Endothelial cell of umbilical vein (primary cell): Measurements from ENCODE around the gene CA4. TPM values are rescaled to one million over a fixed set of nuclear protein-coding genes. Genes with fewer than 3 reads are reported as not detected.

ENCODE experiments used
- BruUV-seq: library from RNA; stranded (reverse); fragments of 400-500 nt; replicated peaks from 2 replicates; lab custom pipeline; 2021; lab: Mats Ljungman, UMichigan
- CTCF ChIA-PET: fragments of 300-600, 350-600 bp; sonication (Branson Sonifier 250); formaldehyde crosslinking; loops from one replicate; lab custom pipeline; 2021; ENCODE audit warnings: antibody characterized with exemption, inconsistent platforms; lab: Charles Lee
- POLR2A ChIA-PET: fragments of 300-600, 350-600 bp; sonication (Branson Sonifier 250); formaldehyde crosslinking; loops from one replicate; lab custom pipeline; 2021; ENCODE audit warnings: antibody characterized with exemption, inconsistent platforms; lab: Charles Lee
- DNase-seq: peaks from one replicate; pipeline ENCODE4 v3.0.0-alpha.2; 2011; ENCODE audit warnings: low read depth, low spot score
- FAIRE-seq: peaks from 2 replicates; lab custom pipeline; 2011; peaks lifted over from hg19 to GRCh38; lab: Jason Lieb, UNC
- H2AFZ ChIP-seq: 2 replicates; pipeline ENCODE4 v1.6.0; 2012; ENCODE audit warnings: low read depth, low read length, control low read depth, inconsistent platforms
- H3K27ac ChIP-seq: 2 replicates; pipeline ENCODE4 v1.5.1; 2011; ENCODE audit warnings: low read depth, mild to moderate bottlenecking, control low read depth, low read length, moderate library complexity; ENCODE audit not compliant: insufficient read depth
- H3K27me3 ChIP-seq, 2 experiments: 2 replicates each; pipeline versions ENCODE4 v1.6.0 to v1.6.1; 2011; ENCODE audit warnings: low read length in 2 of 2, mixed read lengths in 1 of 2; ENCODE audit not compliant: control insufficient read depth in 2 of 2, insufficient read depth in 2 of 2
- H3K36me3 ChIP-seq, 2 experiments: 2 replicates in 1 of 2; 3 replicates in 1 of 2; pipeline ENCODE4 v1.5.1; 2011; ENCODE audit warnings: low read length in 2 of 2, mild to moderate bottlenecking in 1 of 2, moderate library complexity in 1 of 2; ENCODE audit not compliant: control insufficient read depth in 2 of 2, insufficient read depth in 2 of 2; ENCODE audit errors: extremely low read depth in 1 of 2
- H3K4me1 ChIP-seq: 3 replicates; pipeline ENCODE4 v1.5.1; 2011; ENCODE audit warnings: mild to moderate bottlenecking, low read length; ENCODE audit not compliant: control insufficient read depth, insufficient read depth; ENCODE audit errors: extremely low read depth
- H3K4me2 ChIP-seq: 2 replicates; pipeline ENCODE4 v1.6.1; 2011; ENCODE audit warnings: low read length, control low read depth, mixed read lengths; ENCODE audit not compliant: insufficient read depth
- H3K4me3 ChIP-seq, 3 experiments: fragments of 200-600 bp in 1 of 3; sonication (generic), shearing (Covaris generic) in 1 of 3; replicated peaks in 1 of 3; 2 replicates each; pipeline ENCODE4 v1.5.1; 2011 to 2016; ENCODE audit warnings: control low read depth in 3 of 3, low read length in 3 of 3, mild to moderate bottlenecking in 2 of 3, inconsistent platforms in 1 of 3, low read depth in 1 of 3, moderate library complexity in 1 of 3; ENCODE audit not compliant: insufficient read depth in 1 of 3
- H3K79me2 ChIP-seq: 2 replicates; pipeline ENCODE4 v1.6.0; 2012; ENCODE audit warnings: low read length, inconsistent platforms; ENCODE audit not compliant: control insufficient read depth, insufficient read depth
- H3K9ac ChIP-seq: replicated peaks from 2 replicates; pipeline ENCODE3; 2011; ENCODE audit warnings: low read length, control low read depth; ENCODE audit not compliant: insufficient read depth; ENCODE audit errors: extremely low read depth
- H3K9me1 ChIP-seq: replicated peaks from 3 replicates; pipeline ENCODE4 v1.6.0; 2011; ENCODE audit warnings: mild to moderate bottlenecking, low read length; ENCODE audit not compliant: control insufficient read depth, insufficient read depth; ENCODE audit errors: extremely low read depth
- H3K9me3 ChIP-seq: replicated peaks from 2 replicates; pipeline ENCODE4 v1.5.1; 2012; ENCODE audit warnings: low read length, inconsistent platforms; ENCODE audit not compliant: control insufficient read depth, insufficient read depth
- H4K20me1 ChIP-seq: replicated peaks from 2 replicates; pipeline ENCODE3; 2011; ENCODE audit warnings: mild to moderate bottlenecking, low read length; ENCODE audit not compliant: control insufficient read depth, insufficient read depth; ENCODE audit errors: extremely low read depth
- EZH2 ChIP-seq: IDR thresholded peaks from 2 replicates; pipeline ENCODE4 v1.6.1; 2012; ENCODE audit warnings: borderline replicate concordance, low read depth, mild to moderate bottlenecking, moderate library complexity, low read length, inconsistent platforms; ENCODE audit not compliant: severe bottlenecking
- FOS ChIP-seq: IDR thresholded peaks from 2 replicates; pipeline ENCODE4 v1.6.1; 2011; ENCODE audit warnings: mild to moderate bottlenecking, low read length, moderate library complexity, borderline replicate concordance; ENCODE audit not compliant: insufficient read depth
- GATA2 ChIP-seq: IDR thresholded peaks from 2 replicates; pipeline ENCODE4 v1.7.0; 2011; ENCODE audit warnings: low read depth, mild to moderate bottlenecking, moderate library complexity, mixed read lengths, low read length; ENCODE audit not compliant: insufficient read length, insufficient read depth
- JUN ChIP-seq: IDR thresholded peaks from 2 replicates; pipeline ENCODE4 v1.6.1; 2011; ENCODE audit warnings: borderline replicate concordance, low read depth; ENCODE audit not compliant: insufficient read length, insufficient read depth
- MAX ChIP-seq: IDR thresholded peaks from 2 replicates; pipeline ENCODE4 v1.6.1; 2011; ENCODE audit not compliant: insufficient read depth, insufficient read length
- MYC ChIP-seq: IDR thresholded peaks from one replicate; pipeline ENCODE4 v1.6.1; 2011; ENCODE audit warnings: mild to moderate bottlenecking, low read depth, low read length
- POLR2A ChIP-seq: IDR thresholded peaks from 2 replicates; pipeline ENCODE4 v1.6.1; 2012; ENCODE audit warnings: low read depth, mild to moderate bottlenecking, control low read depth, low read length
- POLR2AphosphoS5 ChIP-seq: IDR thresholded peaks from 2 replicates; pipeline ENCODE4 v1.6.1; 2012; ENCODE audit warnings: low read depth, mild to moderate bottlenecking, control low read depth, low read length, moderate library complexity; ENCODE audit not compliant: insufficient read depth
- dilution Hi-C: fragments of 300-500 bp; cut with MboI; formaldehyde crosslinking; loops from one replicate; pipeline ENCODE4 v1.15.0; 2019; ENCODE audit warnings: low sequenced_read_pairs; ENCODE audit not compliant: extremely low pct_ligation_motif_present
- intact Hi-C: fragments of 100-400 bp; cut with micrococcal nuclease; formaldehyde crosslinking; loops from one replicate; pipeline ENCODE4 v1.10.0; 2022
- polyA plus RNA-seq, 4 experiments: library from polyadenylated mRNA; depleted of rRNA in 3 of 4; stranded (reverse) in 3 of 4; unstranded in 1 of 4; fragments of >200 nt; gene quantifications; 2 replicates each; pipeline versions ENCODE4 v1.2.1 to v1.2.3, GENCODE V29; 2011 to 2012; ENCODE audit warnings: missing spikeins in 1 of 4
- total RNA-seq: library from RNA; stranded (reverse); gene quantifications from 2 replicates; pipeline ENCODE4 v1.2.3, GENCODE V29; 2021
- TF ChIP-seq, protein P1 (sequence below), 2 donors: IDR thresholded peaks; 1 replicate in 1 of 2; 2 replicates in 1 of 2; pipeline ENCODE4 v1.5.1; 2011; ENCODE audit warnings: low read length in 2 of 2, mild to moderate bottlenecking in 2 of 2, moderate library complexity in 2 of 2, control low read depth in 1 of 2, inconsistent platforms in 1 of 2, low read depth in 1 of 2; ENCODE audit not compliant: insufficient read depth in 1 of 2; ENCODE audit errors: extremely low read depth in 1 of 2

CA4 gene
- total and polyA plus RNA-seq, 2 donors (not counting 3 experiments of a cell fraction or from before 2014, with no cell fraction given), result 0.17 to 0.29 TPM

- ChIA-PET CTCF (no interaction called here), POLR2A (no interaction called here)
- dilution Hi-C loops, result no loop called here
- Histone ChIP-seq H3K36me3 (no peaks in the 10 kb centered on the region), H3K4me3 (no peak overlapping the region), H3K9me3 (no peaks in the 10 kb centered on the region), H3K4me1 (peaks cover 5% of the 10 kb centered on the region), H3K79me2 (no peaks in the 10 kb centered on the region), H3K9me1 (no peaks in the 10 kb centered on the region), H4K20me1 (no peaks in the 10 kb centered on the region), H3K27me3 (no peaks in the 10 kb centered on the region), H3K27ac (no peak overlapping the region), H3K4me2 (no peak overlapping the region), H3K9ac (no peak overlapping the region), H2AFZ (no peak overlapping the region)
- DNase-seq (no peak), FAIRE-seq (no peak)
- intact Hi-C loops, result no loop called here
- BruUV-seq, result no TSS peak
- TF ChIP-seq, protein P1, sequence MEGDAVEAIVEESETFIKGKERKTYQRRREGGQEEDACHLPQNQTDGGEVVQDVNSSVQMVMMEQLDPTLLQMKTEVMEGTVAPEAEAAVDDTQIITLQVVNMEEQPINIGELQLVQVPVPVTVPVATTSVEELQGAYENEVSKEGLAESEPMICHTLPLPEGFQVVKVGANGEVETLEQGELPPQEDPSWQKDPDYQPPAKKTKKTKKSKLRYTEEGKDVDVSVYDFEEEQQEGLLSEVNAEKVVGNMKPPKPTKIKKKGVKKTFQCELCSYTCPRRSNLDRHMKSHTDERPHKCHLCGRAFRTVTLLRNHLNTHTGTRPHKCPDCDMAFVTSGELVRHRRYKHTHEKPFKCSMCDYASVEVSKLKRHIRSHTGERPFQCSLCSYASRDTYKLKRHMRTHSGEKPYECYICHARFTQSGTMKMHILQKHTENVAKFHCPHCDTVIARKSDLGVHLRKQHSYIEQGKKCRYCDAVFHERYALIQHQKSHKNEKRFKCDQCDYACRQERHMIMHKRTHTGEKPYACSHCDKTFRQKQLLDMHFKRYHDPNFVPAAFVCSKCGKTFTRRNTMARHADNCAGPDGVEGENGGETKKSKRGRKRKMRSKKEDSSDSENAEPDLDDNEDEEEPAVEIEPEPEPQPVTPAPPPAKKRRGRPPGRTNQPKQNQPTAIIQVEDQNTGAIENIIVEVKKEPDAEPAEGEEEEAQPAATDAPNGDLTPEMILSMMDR (IDR thresholded peaks at IDR 0.05; ENCODE audit: extremely low read depth in 1 of 2, insufficient read depth in 1 of 2, low read depth in 1 of 2, low read length in 2 of 2), result no peak
- TF ChIP-seq EZH2 (no peak), MYC (no peak), POLR2AphosphoS5 (no peak), FOS (no peak), POLR2A (no peak), GATA2 (no peak), MAX (no peak), JUN (no peak)
These were observed 14.4 kb downstream of the CA4 start for GRCh38 chr17:60164164-60164563.
